ENCODE measurements around the gene SND1. TPM values are rescaled to one million over a fixed set of nuclear protein-coding genes. Genes with fewer than 3 reads are reported as not detected.
A peak's percentile ranks its signal among the peaks of the same experiment; 100 is the strongest.

The SND1 gene
- total and polyA plus RNA-seq, 5 experiments from 2014 or later = 80.1 to 105 (median 86.0) TPM

DNA sequence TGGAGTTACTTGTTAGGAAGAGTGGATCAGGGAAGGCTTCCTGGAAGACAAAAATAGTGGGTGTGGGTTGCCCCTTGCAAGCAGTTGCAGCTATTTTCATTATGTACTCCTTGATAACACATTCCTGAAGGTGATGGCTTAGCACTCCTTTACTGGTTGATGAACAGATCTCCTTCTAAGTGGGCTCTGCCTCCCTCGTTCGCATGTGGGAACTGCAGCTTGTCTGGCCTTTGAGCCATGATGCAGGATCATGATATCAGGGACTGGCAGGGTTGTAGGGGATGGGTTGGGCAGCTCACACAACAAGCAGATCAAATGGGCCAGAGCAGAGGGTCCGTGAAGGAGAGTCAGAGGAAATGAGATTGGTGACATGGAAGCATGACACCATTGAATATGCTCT lies 408.0 kb downstream of the SND1 start:
- DNase-seq (no peak), ATAC-seq (no peak)
- no peaks in the 10 kb centered on the region for H3K36me3 Mint-ChIP-seq
- H3K27ac Mint-ChIP-seq = peak overlapping the region in 9 of 10 donors; percentile 39 to 82 (median 69)
- H3K9me3 Mint-ChIP-seq = no peaks in the 10 kb centered on the region
- H3K27me3 Mint-ChIP-seq = no peaks in the 10 kb centered on the region
- POLR2A ChIA-PET = interaction anchor here (3.7 kb wide), 1 partner anchor 50 kb away, joined by 18 read pairs; no protein-coding TSS in a partner anchor
- peaks cover 39 to 81% (median 65%) of the 10 kb centered on the region in 4 donors for H3K4me1 Mint-ChIP-seq
- H3K4me3 Mint-ChIP-seq = peak overlapping the region in 9 of 10 donors; percentile 2 to 88 (median 62)

DNA sequence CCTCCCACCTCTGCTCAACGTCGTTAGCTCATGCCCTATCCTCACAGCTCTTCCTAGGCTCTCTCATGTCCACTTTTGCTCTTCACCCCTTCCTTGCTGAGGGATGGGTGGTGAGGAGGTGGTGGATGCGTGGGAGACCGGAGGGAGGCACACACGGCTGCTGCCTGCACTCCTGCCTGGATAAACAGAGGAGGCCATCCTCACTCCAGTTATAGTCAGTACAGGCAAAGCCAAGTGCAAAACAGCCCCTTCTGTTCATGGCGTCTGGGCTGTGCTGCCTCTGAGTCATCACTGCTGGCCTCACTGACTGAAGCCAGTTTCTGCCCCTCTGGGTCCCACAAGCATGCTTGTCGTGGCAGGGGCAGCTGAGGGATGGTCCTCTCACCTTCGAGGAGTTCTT lies 411.1 kb downstream of the SND1 start:
- POLR2A ChIA-PET = no interaction called here
- ATAC-seq (no peak), DNase-seq (no peak)
- Mint-ChIP-seq H3K4me3 (no peak overlapping the region), H3K36me3 (no peaks in the 10 kb centered on the region), H3K9me3 (no peaks in the 10 kb centered on the region), H3K4me1 (peaks cover 36 to 68% (median 57%) of the 10 kb centered on the region in 4 donors), H3K27ac (peak overlapping the region in 1 of 10 donors; percentile 20), H3K27me3 (no peaks in the 10 kb centered on the region)

DNA sequence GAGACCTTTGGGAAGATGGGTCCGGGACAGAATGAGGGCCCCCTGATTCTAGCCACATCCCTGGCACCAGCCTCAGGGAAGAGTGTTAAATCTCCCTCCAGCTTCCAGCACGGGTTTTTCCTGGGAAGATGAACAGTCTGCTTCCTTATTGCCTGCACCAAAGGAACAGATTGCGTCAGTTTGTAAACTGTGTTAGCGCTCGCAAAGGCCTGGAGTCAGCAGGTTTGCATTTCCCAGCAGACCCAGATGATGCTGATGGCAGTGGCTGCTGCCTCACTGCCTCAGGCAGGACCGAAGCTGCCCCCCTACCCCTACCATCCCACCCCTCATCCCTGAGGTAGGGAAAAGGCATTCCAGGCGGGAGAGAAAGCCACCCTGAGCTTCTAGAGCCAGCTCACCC lies 413.9 kb downstream of the SND1 start:
- POLR2A ChIA-PET = no interaction called here
- ATAC-seq (no peak), DNase-seq (no peak)
- Mint-ChIP-seq H3K4me3 (no peak overlapping the region), H3K27me3 (no peaks in the 10 kb centered on the region), H3K36me3 (no peaks in the 10 kb centered on the region), H3K9me3 (no peaks in the 10 kb centered on the region), H3K27ac (no peak overlapping the region), H3K4me1 (peaks cover 28 to 63% (median 47%) of the 10 kb centered on the region in 4 donors)

DNA sequence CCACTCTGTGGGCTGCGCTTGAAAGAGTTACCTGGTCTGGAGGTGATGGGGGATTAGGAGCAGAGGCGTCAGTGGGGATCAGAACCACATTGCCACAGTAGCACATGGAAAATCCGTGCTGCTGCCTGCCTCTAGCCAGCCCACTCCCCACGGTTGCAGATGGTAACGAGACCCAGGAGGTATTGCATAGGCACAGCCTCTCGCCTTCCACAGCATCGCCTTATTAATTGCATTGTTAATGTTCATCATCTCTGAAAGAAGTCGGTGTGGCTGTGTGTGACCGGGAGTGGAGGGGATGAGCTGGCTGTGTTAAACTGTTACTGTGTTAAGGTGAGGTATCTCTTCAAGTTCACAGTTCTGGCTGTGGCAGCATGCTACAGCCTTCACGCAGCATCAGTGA lies 414.4 kb downstream of the SND1 start:
- ATAC-seq (no peak), DNase-seq (no peak)
- H3K4me3 Mint-ChIP-seq = no peak overlapping the region
- POLR2A ChIA-PET = no interaction called here
- no peaks in the 10 kb centered on the region for H3K9me3 Mint-ChIP-seq
- H3K27ac Mint-ChIP-seq = no peak overlapping the region
- no peaks in the 10 kb centered on the region for H3K36me3 Mint-ChIP-seq
- H3K27me3 Mint-ChIP-seq = no peaks in the 10 kb centered on the region
- peaks cover 31 to 63% (median 48%) of the 10 kb centered on the region in 4 donors for H3K4me1 Mint-ChIP-seq

DNA sequence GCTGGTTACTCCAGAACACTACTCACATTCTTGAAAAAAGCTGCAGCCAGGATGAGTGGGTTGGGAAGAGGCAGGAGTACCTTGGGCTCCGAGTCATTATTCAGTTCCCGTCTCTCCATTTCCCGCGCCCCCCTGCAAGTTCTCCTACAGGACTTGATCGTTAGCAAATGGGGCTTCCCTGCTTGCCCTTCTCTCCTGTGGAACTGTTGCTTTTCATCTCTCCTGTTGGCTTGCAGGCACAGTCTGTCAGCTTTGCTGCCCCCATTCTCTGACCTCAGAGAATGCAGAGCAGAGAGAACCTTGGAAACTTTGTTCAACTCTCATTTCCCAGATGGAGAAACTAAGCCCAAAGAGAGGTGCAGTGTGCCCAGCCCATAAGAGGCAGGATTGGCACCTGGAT lies 414.9 kb downstream of the SND1 start:
- DNase-seq (no peak), ATAC-seq (no peak)
- H3K4me1 Mint-ChIP-seq = peaks cover 33 to 63% (median 51%) of the 10 kb centered on the region in 4 donors
- H3K9me3 Mint-ChIP-seq = no peaks in the 10 kb centered on the region
- no peak overlapping the region for H3K27ac Mint-ChIP-seq
- POLR2A ChIA-PET = no interaction called here
- H3K4me3 Mint-ChIP-seq = no peak overlapping the region
- H3K27me3 Mint-ChIP-seq = no peaks in the 10 kb centered on the region
- no peaks in the 10 kb centered on the region for H3K36me3 Mint-ChIP-seq

DNA sequence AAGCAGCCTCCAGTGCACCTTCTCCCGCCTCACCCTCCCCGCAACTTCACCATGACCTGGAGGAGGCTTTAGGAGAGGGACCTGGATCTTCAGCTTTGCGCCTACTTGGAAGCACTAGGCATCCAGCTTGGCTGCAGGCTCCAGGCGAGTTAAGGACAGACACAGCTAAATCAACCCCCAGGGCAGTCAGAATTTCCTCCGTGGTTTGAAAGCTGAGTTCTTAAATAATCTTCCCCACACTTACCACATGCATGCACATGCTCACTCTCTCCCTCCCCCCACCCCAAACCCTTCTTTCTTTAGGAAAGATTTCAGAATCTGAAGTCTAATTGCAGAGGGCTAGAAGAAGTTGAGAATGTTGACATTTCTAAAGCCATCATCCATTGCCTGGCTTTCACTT lies 416.0 kb downstream of the SND1 start:
- Mint-ChIP-seq H3K27ac (peak overlapping the region in 5 of 10 donors; percentile 3 to 84 (median 70)), H3K9me3 (no peaks in the 10 kb centered on the region), H3K4me3 (peak overlapping the region in 4 of 10 donors; percentile 22 to 52 (median 38)), H3K36me3 (no peaks in the 10 kb centered on the region), H3K4me1 (peaks cover 34 to 62% (median 49%) of the 10 kb centered on the region in 4 donors), H3K27me3 (no peaks in the 10 kb centered on the region)
- no peak for ATAC-seq
- POLR2A ChIA-PET = interaction anchor here (0.7 kb wide), 1 partner anchor 78 kb away, joined by 6 read pairs; no protein-coding TSS in a partner anchor
- peak in 1 of 10 donors; percentile 14 for DNase-seq

DNA sequence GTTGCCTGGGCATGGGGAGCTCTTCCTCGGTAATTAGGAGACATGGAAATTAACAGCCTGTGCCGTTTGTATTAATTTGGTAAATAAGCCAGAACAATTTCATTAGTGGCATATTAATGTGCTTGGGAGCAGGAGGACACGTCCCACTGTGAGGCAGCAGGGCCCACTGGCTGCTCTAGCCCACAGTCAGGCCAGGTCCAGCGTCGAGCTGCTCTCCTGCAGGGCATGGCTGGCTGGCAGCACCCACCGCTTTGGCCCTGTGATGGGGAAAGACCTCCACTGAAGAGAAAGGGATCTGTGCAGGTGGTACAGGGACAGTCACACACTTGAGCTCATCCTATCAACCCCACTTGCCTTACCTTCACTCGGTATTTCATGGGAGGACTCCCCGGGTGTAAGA lies 416.8 kb downstream of the SND1 start:
- Mint-ChIP-seq H3K36me3 (no peaks in the 10 kb centered on the region), H3K9me3 (no peaks in the 10 kb centered on the region), H3K4me1 (peaks cover 33 to 58% (median 46%) of the 10 kb centered on the region in 4 donors), H3K27ac (peak overlapping the region in 2 of 10 donors; percentile 27 to 63), H3K4me3 (peak overlapping the region in 2 of 10 donors; percentile 4 to 26), H3K27me3 (no peaks in the 10 kb centered on the region)
- POLR2A ChIA-PET = interaction anchor here (0.6 kb wide), 1 partner anchor 402 kb away, joined by 3 read pairs; no protein-coding TSS in a partner anchor
- DNase-seq (peak in 1 of 10 donors; percentile 19), ATAC-seq (no peak)

DNA sequence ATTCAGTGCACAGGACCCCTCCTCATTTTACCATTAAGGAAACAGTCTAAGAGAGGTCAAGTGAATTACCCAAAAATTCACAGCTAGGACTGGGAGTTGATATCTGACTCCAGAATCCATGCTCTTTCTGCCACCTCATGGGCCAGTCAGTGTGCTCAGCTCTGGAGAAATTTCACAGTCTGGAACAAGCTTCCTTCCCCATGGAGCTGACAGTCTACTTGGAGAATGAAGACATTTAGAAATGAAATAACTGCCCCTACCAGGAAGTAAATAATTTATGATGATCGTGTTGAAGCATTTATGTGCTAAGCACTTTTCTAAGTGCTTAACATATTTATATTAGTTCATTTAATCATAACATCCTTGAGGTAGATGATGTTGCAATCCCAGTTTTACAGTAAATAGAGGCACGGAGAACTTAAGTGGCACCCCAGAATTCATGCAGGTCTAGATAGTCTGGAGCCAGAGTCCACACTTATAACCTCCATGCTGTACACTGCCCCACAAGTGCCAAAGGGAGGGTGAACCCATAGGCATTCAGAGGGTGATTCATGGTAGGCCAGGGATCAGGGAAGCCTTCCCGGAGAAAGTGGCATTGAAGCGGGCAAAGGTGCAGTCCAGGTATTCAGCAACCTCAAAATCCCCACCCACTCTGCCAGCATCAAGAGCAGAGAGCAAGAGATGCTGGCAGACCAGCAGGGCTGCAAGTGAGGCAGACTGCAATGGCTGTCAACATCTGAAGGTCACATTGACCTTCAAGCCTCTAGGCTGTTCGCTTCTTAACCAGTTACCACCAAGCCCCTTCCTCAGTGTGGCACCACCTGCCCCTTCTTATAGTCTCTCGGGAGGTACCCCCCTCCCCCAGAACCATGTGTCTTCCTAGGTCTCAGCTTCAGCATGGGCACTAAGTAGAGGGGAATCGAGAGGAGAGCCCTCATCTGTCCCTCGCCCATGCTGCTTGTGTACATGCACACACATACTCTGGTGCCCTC lies 417.7 kb downstream of the SND1 start:
- DNase-seq (peak in 1 of 10 donors; percentile 19), ATAC-seq (no peak)
- no peak overlapping the region for H3K4me3 Mint-ChIP-seq
- POLR2A ChIA-PET = no interaction called here
- no peaks in the 10 kb centered on the region for H3K9me3 Mint-ChIP-seq
- peaks cover 28 to 58% (median 41%) of the 10 kb centered on the region in 4 donors for H3K4me1 Mint-ChIP-seq
- no peaks in the 10 kb centered on the region for H3K27me3 Mint-ChIP-seq
- H3K36me3 Mint-ChIP-seq = no peaks in the 10 kb centered on the region
- peak overlapping the region in 1 of 10 donors; percentile 19 for H3K27ac Mint-ChIP-seq

DNA sequence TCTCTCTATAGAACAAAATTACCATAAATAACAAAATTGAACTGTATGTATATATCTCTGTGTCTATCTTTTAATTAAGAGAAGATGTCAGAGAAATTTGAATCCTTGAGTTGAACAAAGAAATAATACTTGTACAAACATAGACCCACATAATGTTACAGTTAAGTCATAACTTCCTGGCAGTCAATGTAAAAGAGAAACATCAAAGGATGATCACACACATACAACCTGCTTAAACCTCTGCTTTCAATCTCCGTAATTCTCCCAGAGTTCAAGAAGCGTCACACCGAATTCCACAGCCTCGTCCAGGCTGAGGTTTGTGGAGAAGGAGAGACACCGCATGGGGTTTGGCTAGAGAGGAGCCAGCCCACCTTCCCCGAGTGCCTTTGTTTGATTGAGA lies 419.4 kb downstream of the SND1 start:
- Mint-ChIP-seq H3K9me3 (no peaks in the 10 kb centered on the region), H3K27me3 (no peaks in the 10 kb centered on the region), H3K4me3 (peak overlapping the region; percentile 56 to 83 (median 72)), H3K27ac (peak overlapping the region in 9 of 10 donors; percentile 15 to 87 (median 73)), H3K4me1 (peaks cover 25 to 56% (median 39%) of the 10 kb centered on the region in 4 donors), H3K36me3 (peaks cover 0 to 2% (median 0%) of the 10 kb centered on the region in 3 donors)
- ATAC-seq (peak; percentile 50 to 65), DNase-seq (peak in 3 of 10 donors; percentile 20 to 32 (median 22))
- POLR2A ChIA-PET = no interaction called here

DNA sequence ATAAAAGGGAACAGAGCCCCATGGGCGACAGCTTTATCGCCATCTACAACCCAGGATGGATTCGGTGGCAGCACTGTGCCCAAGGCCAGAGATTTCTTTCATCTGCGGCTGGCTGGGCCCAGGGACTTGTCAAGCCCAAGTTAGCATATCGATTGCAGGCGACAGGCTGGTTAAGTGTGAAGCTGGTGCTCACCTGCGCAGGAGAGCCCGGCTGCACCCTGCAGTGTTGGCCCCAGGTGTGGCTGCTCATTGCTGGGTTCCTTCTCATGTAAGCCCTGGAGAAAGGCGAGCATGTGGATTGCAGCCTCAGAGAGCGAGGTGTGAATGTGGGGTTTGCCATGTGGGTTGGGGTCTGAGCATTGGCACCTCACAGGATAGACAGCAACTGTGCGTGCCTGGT lies 419.8 kb downstream of the SND1 start:
- Mint-ChIP-seq H3K27me3 (no peaks in the 10 kb centered on the region), H3K4me1 (peaks cover 25 to 56% (median 42%) of the 10 kb centered on the region in 4 donors), H3K36me3 (peaks cover 0 to 2% (median 0%) of the 10 kb centered on the region in 3 donors), H3K4me3 (peak overlapping the region; percentile 56 to 83 (median 72)), H3K9me3 (no peaks in the 10 kb centered on the region), H3K27ac (peak overlapping the region in 7 of 10 donors; percentile 15 to 87 (median 73))
- POLR2A ChIA-PET = no interaction called here
- DNase-seq = peak in 1 of 10 donors; percentile 6
- peak in 1 of 2 donors; percentile 10 for ATAC-seq

DNA sequence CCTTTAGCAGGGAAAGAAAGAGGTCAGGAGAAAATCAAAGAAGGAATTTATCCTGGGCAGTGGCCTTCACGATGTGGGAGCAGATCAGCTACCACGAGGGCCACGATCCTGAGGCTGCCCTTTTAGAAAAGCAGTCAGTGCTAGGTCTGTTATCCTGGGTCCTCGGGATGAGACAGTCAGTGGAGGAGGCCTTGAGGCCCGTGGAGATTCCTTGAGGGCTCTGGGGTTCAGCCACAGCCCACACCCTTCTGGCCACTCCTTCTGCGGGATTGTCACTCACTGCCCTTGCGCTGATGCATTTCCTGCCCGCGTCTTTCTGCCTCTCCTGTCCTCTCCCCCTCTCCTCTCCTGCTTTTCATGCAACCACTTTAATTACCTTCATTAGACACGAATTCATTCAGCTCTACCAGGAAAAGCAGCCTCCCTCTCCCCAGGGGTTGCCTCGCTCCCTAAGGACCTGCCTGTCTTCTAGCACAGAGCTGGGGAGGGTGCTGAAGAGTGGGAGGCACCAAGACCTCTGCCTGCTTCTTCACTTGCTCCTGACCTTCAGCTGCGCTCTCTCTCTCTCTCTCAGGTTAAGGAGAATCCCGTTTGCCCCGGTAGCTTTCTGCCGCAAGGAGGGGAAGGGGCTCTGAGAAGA lies 421.8 kb downstream of the SND1 start:
- H3K27me3 Mint-ChIP-seq = no peaks in the 10 kb centered on the region
- no peak overlapping the region for H3K4me3 Mint-ChIP-seq
- DNase-seq = no peak
- H3K4me1 Mint-ChIP-seq = peaks cover 18 to 40% (median 30%) of the 10 kb centered on the region in 4 donors
- POLR2A ChIA-PET = no interaction called here
- H3K27ac Mint-ChIP-seq = peak overlapping the region in 4 of 10 donors; percentile 22 to 78 (median 60)
- no peak for ATAC-seq
- H3K36me3 Mint-ChIP-seq = peaks cover 0 to 4% (median 0%) of the 10 kb centered on the region in 3 donors
- H3K9me3 Mint-ChIP-seq = no peaks in the 10 kb centered on the region

DNA sequence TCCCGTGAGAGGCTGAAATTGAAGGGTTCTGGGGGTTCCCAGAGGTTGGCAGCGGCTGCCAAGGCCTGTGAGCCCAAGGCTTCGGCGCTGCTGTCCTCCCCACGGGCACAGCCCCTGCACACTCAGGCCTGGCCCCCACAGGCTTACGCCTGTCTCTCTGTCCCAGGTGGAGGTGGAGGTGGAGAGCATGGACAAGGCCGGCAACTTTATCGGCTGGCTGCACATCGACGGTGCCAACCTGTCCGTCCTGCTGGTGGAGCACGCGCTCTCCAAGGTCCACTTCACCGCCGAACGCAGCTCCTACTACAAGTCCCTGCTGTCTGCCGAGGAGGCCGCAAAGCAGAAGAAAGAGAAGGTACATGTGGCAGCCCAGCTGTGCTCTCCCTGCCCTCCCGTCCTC lies 422.3 kb downstream of the SND1 start:
- ATAC-seq (no peak), DNase-seq (peak in 1 of 10 donors; percentile 30)
- Mint-ChIP-seq H3K4me1 (peaks cover 16 to 35% (median 28%) of the 10 kb centered on the region in 4 donors), H3K27ac (peak overlapping the region in 2 of 10 donors; percentile 22 to 78), H3K27me3 (no peaks in the 10 kb centered on the region), H3K36me3 (peaks cover 0 to 4% (median 3%) of the 10 kb centered on the region in 3 donors), H3K4me3 (no peak overlapping the region), H3K9me3 (no peaks in the 10 kb centered on the region)
- POLR2A ChIA-PET = no interaction called here

Data from naive thymus-derived CD8-positive, alpha-beta T cell (primary cell).